T47D (cell line): ENCODE measurements around the gene MED15.
"Not testable (repeated sequence)": the region's sequence is repeated elsewhere in the genome, so short reads cannot be mapped to it uniquely, and the experiment has no call there.

Source experiments
- DNase-seq, 2 experiments: peaks; one replicate each; pipeline versions ENCODE4 v3.0.0 to v3.0.0-alpha.2; 2011 to 2012; ENCODE audit warnings: low read depth in 1 of 2, low spot score in 1 of 2
- JUND ChIP-seq: IDR thresholded peaks from 2 replicates; pipeline ENCODE4 v1.6.1; 2012; ENCODE audit warnings: low read depth
- in situ Hi-C: cut with HindIII; loops from 2 replicates; pipeline ENCODE4 v1.10.0; 2016; ENCODE audit warnings: low sequenced_read_pairs, low pct_unique_long_range_greater_than_20kb

The MED15 gene

GRCh38 chr22:20533879-20534265 is 26.5 kb downstream of the MED15 start:
- DNase-seq = no peak
- TF ChIP-seq JUND = no peak
- in situ Hi-C loops = no loop called here

- TF ChIP-seq JUND = no peak
- in situ Hi-C loops = no loop called here
- no peak for DNase-seq
Measured at GRCh38 chr22:20536590-20537324, 29.3 kb downstream of the MED15 start.

DNA sequence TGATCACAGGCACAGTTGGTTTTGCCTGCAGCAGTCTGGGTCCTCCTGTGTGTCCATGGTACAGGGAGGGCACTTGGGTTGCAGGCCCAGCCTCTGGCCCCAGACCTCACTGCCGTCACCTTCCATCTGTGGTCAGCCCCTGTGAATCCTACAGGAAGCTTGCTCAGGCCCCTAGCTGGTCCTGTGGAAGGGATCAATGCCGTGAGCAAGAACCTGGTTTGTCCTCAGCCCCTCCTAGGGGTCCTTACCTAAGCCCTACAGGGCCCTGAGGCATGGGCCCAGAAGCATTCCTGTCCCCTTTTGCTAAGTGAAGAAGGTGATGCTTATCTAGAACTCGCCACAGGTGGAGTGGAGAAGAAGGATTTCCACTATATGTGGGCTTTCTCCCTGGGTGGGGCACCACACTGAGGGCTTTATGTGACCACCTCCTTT is 29.9 kb downstream of the MED15 start:
- TF ChIP-seq JUND = no peak
- in situ Hi-C loops = no loop called here
- DNase-seq = no peak

DNA sequence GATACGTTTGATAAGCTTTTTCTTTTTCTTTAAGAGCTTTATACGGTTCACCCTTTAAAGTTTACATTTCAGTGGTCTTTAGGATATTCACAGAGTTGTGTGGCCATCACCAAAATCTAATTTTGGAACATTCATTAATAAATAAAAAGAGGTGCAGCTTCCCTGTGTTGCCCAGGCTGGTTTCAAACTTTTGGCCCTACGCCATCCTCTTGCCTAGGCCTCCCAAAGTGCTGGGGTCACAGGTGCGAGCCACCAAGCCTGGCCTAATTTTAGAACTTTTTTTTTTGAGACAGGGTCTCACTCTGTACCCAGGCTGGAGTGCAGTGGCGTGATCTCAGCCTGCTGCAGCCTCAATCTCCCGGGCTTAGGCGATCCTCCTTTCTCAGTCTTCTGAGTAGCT is 30.6 kb downstream of the MED15 start:
- no peak for DNase-seq
- TF ChIP-seq JUND = no peak
- in situ Hi-C loops = no loop called here

GRCh38 chr22:20538875-20539274 is 31.5 kb downstream of the MED15 start:
- in situ Hi-C loops, DNase-seq: not testable (repeated sequence)

DNA sequence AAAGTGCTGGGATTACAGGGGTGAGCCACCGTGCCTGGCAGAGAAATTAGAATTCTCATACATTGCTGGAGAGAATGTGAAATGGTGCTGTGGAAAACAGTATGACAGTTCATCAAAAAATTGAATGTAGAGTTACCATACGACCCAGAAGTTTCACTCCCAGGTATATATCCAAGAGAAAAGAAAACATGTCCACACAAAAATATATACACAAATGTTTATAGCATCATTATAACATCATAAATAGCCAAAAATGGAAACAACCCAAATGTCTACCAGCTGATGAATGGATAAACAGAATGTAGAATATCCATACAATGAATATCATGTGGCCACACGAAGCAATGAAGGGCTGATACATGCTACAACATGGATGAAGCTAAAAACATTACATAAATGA is 34.6 kb downstream of the MED15 start:
- no peak for TF ChIP-seq JUND

GRCh38 chr22:20542736-20543135 is 35.3 kb downstream of the MED15 start:
- no peak for TF ChIP-seq JUND
- no peak for DNase-seq
- in situ Hi-C loops = no loop called here

More for the DNA sequence above, 34.6 kb downstream of the MED15 start:
- no peak for DNase-seq
- in situ Hi-C loops = no loop called here

DNA sequence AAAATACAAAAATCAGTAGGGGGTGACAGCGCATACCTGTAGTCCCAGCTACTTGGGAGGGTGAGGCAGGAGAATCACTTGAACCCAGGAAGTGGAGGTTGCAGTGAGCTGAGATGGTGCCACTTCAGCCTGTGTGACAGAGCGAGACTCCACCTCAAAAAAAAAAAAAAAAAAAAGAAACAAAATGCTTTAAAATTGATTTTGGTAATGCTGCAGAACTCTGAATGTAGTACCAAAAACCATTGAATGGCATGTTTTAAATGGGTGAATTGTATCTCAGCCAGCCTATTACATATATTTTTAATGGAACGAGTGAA is 37.9 kb downstream of the MED15 start:
- in situ Hi-C loops, DNase-seq: not testable (repeated sequence)

DNA sequence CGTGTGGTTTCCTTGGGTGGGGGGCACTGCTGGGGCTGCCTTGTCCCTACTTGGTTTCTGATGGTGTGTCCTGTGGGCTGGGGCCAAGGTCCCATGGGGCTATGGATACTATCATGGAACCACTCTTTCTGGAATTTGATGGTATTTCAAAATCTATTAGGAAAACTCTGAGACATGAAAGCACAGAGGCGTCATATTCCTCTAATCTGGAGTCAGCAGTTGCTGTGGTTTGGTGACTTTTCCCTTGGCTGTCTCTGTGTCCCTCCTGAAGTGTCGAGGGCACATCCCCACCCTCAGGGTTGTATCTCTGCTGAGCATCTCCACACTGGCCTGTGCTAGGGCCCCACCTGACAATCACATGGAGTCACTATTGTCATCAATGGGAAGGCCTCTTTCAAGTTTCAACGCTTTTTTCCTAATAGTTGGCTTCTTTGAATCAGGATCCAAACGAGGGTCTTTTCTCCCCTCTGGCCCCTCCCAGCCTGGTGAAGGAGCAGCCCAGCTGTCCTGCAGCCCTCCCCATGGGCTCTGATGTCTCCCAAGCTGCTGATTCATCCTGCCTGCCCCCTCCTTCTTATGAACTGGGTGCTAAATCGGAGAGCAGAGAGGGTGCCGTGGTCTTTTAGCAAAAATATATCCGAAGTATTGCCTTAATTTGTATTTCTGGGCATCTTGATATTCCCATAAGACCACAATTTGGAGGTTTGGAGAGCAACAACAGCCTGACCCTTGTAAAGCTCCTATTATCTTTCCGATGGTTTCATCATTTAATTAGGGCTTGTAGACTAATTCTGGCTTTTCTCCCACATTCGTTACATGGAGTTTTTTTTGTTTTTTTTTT is 38.5 kb downstream of the MED15 start:
- no peak for TF ChIP-seq JUND
- in situ Hi-C loops = no loop called here
- DNase-seq = no peak

GRCh38 chr22:20546541-20546950 is 39.1 kb downstream of the MED15 start:
- no peak for TF ChIP-seq JUND
- in situ Hi-C loops = no loop called here
- DNase-seq = no peak

DNA sequence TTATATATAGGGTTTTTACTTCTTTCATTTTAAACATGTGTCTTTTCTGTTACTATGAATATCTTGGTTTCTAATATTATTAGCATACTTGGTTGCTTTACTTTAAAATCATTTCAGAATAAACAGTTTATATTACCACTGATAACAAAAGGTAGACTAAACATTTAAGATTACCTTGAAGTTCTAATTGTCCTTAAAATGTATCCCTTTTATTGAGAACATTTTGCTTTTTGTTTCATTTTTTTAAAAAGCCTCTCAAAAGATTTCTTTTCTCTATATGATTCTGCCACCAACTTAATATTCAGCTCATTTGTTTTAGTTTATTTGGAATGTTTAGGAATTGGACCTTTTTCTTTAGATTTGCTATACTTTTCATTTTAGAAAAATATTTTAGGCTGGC is 39.6 kb downstream of the MED15 start:
- in situ Hi-C loops = no loop called here
- no peak for DNase-seq
- TF ChIP-seq JUND = no peak

DNA sequence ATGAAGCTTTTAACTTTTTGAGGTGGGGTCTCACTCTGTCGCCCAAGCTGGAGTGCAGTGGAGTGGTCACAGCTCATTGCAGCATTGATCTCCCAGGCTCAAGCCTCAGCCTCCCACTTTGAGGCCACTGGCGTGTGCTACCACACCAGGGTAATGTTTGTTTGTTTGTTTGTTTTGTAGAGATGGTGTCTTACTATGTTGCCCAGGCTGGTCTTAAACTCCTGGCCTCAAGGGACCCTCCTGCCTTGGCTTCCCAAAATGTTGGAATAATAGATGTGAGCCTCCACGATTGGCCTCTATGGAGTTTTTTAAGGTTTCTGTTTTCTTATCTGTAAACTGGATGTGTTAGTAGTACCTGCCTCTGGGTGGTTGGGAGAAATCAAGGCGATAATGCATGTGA is 41.4 kb downstream of the MED15 start:
- TF ChIP-seq JUND = no peak
- in situ Hi-C loops = no loop called here
- no peak for DNase-seq

GRCh38 chr22:20549232-20549841 is 41.9 kb downstream of the MED15 start:
- no peak for TF ChIP-seq JUND
- no peak for DNase-seq
- in situ Hi-C loops = no loop called here
